HUES48 (cell line): ENCODE results near the gene MLF2.

Source experiments
- H3K27ac ChIP-seq: one replicate; pipeline ENCODE4 v1.7.0; 2013; ENCODE audit warnings: low read depth, low read length, inconsistent platforms
- H3K27me3 ChIP-seq: 2 replicates; pipeline ENCODE4 v1.6.1; 2013; ENCODE audit warnings: mild to moderate bottlenecking, low read length; ENCODE audit not compliant: control insufficient read depth, insufficient read depth
- H3K36me3 ChIP-seq: 2 replicates; pipeline ENCODE4 v1.6.1; 2013; ENCODE audit warnings: low read length; ENCODE audit not compliant: control insufficient read depth, insufficient read depth
- H3K4me1 ChIP-seq: 2 replicates; pipeline ENCODE4 v1.6.1; 2013; ENCODE audit warnings: mild to moderate bottlenecking, low read length; ENCODE audit not compliant: control insufficient read depth, insufficient read depth
- H3K4me3 ChIP-seq: 2 replicates; pipeline ENCODE4 v1.5.1; 2013; ENCODE audit warnings: mild to moderate bottlenecking, low read depth, low read length
- H3K9ac ChIP-seq: 2 replicates; pipeline ENCODE4 v1.6.1; 2013; ENCODE audit warnings: mild to moderate bottlenecking, low read depth, low read length, moderate library complexity
- H3K9me3 ChIP-seq: 2 replicates; pipeline ENCODE4 v1.6.1; 2013; ENCODE audit warnings: low read length; ENCODE audit not compliant: control insufficient read depth, insufficient read depth

The MLF2 gene

GRCh38 chr12:6699989-6700645 lies 52.8 kb downstream of the MLF2 start:
- H3K36me3 ChIP-seq = peaks cover 8% of the 10 kb centered on the region; the same call in 1 of the 2 replicates
- peaks cover 24% of the 10 kb centered on the region for H3K27me3 ChIP-seq
- H3K4me1 ChIP-seq = peaks cover 15% of the 10 kb centered on the region
- peak overlapping the region; percentile 78 for H3K4me3 ChIP-seq
- H3K27ac ChIP-seq = no peak overlapping the region
- no peaks in the 10 kb centered on the region for H3K9me3 ChIP-seq
- H3K9ac ChIP-seq = peak overlapping the region; percentile 18; the same call in 1 of the 2 replicates

- H3K27ac ChIP-seq = no peak overlapping the region
- no peak overlapping the region for H3K9ac ChIP-seq
Observed at GRCh38 chr12:6699259-6699988, 53.5 kb downstream of the MLF2 start.

GRCh38 chr12:6698352-6699046 lies 54.4 kb downstream of the MLF2 start:
- no peak overlapping the region for H3K9ac ChIP-seq
- H3K4me3 ChIP-seq = no peak overlapping the region
- H3K4me1 ChIP-seq = peaks cover 13% of the 10 kb centered on the region
- H3K36me3 ChIP-seq = peaks cover 12% of the 10 kb centered on the region; the same call in 1 of the 2 replicates
- peak overlapping the region; percentile 14 for H3K27ac ChIP-seq
- no peaks in the 10 kb centered on the region for H3K9me3 ChIP-seq
- peaks cover 24% of the 10 kb centered on the region for H3K27me3 ChIP-seq

More at GRCh38 chr12:6699259-6699988, 53.5 kb downstream of the MLF2 start:
- H3K9me3 ChIP-seq = no peaks in the 10 kb centered on the region
- peaks cover 24% of the 10 kb centered on the region for H3K27me3 ChIP-seq
- peak overlapping the region; percentile 78 for H3K4me3 ChIP-seq
- peaks cover 15% of the 10 kb centered on the region for H3K4me1 ChIP-seq
- H3K36me3 ChIP-seq = peaks cover 10% of the 10 kb centered on the region; the same call in 1 of the 2 replicates
